Frontal cortex (tissue), 4 donors: ENCODE measurements around the gene HIGD2A. TPM values are rescaled to one million over a fixed set of nuclear protein-coding genes. Genes with fewer than 3 reads are reported as not detected.
"Not testable (repeated sequence)": the region's sequence is repeated elsewhere in the genome, so short reads cannot be mapped to it uniquely, and the experiment has no call there.

Source experiments
- DNase-seq, 2 donors: peaks; one replicate each; pipeline ENCODE4 v3.0.0; 2012; ENCODE audit warnings: low spot score in 2 of 2
- FAIRE-seq: peaks from 2 replicates; lab custom pipeline; 2012; peaks lifted over from hg19 to GRCh38; lab: Jason Lieb, UNC
- total RNA-seq: library from RNA; depleted of rRNA; stranded (reverse); fragments of >200 nt; gene quantifications from one replicate; pipeline ENCODE4 v1.2.3, GENCODE V29; 2014
- donor health status: control.
- donor health status: control.
- donor health status: control.

The HIGD2A gene
- total RNA-seq, 1 donor from 2014 or later, result 27.7 TPM

DNA sequence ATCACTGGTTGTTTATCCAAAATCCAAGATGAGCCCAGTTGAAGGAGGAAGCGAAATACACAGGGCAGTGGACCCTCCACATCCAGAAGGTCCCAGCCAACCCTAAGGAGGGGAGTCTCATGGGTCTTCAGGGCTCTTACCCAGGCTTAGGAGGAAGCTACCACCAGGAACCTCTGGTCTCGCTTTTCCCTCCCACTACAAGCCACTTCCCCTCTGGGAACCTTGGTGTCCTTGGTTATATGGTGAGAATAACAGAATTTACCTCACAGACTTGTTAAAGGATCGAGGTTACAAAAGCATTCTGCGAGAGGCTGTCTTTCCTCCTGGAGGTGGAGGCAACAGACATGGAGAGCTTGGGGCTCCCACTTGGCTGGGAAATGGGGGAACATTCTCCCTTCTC lies 3.4 kb downstream of the HIGD2A start:
- DNase-seq (no peak), FAIRE-seq (no peak)

DNA sequence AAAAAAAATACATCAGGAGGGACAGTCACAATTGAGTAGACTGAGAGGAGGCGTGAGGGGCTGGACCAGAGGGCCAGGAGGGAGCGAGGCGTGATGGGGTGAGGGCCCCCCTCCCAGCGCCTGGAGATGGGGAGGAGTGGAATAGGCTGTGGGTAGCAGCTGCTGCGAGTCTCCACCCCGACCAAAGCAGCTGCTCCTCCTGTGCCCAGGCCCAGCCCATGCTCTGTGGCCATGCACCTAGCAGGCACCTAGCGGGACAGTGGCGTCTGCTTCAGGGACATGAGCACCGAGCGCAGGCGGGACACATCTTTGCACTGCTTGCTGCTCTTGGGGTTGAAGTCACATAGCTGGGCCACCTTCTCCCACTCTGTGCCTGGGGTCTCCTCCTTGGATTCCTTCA lies 4.0 kb downstream of the HIGD2A start:
- FAIRE-seq (no peak), DNase-seq (no peak)

DNA sequence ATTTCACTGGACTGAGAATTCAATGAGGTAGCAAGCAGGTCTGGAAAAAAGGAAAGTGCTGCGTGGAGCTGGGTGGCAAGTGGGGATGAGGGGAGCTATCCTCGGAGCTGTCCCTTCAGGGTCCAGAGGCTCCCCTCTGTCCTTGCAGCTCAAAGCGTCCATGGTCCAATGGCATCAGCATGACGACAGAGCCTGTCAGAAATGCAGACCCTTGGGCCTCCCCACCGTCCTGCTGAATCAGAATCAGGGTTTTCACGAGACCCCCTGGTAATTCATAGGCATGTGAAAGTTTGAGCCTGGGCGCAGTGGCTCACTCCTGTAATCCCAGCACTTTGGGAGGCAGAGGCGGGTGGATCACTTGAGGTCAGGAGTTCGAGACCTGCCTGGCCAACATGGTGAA lies 5.5 kb downstream of the HIGD2A start:
- FAIRE-seq (no peak), DNase-seq (no peak)

DNA sequence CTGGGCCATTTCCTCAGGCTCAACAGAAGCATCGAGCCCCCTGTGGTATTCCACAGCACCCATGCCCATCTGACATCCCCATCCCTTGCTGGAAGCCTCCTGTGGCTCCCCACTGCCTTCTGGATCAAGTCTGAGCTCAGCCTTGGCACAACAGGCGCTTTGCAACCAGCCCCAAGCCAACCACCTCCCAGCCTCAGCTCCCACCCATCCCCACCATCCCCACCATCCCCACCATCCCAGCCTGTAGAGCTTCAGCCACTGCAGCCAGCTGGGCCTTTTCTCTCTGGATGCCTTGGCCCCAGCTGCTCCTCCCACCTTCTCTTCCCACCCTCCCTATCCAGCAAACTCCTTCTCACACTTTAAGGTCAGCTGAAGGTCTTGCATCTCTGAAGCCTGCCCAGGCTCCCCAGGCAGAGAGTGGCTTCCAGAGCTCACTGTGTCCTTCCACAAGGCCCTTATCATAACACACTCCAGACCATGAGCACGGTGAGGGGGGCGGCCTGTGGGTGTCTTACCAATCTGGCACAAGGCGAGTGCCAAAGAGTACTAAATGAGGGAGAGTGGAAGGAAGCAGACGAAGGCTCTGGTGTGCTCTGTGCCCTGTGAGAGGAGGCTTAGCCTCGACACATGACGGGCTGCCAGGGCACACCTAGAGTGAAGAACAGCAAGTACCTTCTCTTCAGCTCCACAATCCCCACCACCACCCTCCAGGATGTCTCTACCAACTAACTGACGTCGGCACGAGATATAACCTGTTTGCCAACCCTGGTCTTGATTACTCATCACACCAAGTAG lies 6.5 kb downstream of the HIGD2A start:
- no peak for FAIRE-seq

DNA sequence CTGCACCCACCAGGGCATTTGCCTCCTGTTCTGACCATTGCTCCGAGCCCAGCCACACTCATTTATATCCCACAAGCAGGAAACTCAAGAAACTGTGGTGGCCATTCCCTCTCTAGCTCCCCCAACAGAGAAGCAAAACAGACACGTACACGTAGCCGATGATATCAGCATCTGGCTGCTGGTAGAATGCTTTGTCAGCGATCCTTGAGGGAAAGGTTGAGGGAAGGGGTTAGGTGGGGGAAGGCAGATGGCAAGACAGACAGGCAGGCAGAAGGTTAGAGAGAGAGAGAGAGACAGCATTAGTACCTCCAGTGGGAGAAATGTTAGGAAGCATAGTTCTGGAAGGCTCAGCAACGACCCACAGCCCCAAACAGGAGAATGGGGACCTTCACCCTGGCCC lies 7.8 kb downstream of the HIGD2A start:
- no peak for DNase-seq
- FAIRE-seq, result no peak

More for the DNA sequence above, 6.5 kb downstream of the HIGD2A start:
- DNase-seq, result no peak

DNA sequence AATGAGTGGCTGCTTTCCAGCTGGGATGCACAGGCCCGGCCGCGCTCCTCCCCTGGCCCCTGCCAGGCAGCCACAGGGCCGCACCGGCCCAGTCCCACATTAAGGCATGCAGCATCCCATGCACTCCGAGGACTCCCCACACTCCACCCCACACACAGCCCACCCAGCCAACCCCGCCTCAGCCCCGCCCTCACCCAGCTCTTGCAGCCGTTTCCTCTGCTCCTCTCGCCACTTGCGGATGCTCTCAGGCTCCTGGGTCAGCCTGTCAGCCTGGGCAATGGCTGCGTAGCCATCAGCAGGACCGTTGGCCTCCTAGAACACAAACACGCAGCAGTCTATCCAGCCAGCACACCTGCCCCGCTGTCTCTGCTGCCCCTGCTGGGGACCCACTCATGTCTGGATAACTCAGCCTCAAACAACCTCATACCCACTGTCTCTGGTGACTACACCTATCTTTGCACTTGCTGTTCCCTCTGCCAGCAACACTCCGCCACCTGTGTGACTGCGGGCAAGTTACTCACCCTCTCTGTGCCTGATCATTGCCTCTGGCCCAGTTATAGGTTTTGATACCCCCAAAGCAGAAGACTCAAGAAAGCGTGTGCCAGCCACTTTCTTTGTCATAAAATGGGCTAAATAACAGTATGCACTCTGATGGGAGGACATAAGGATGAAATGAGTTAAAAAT lies 9.3 kb downstream of the HIGD2A start:
- FAIRE-seq (no peak), DNase-seq (no peak)

DNA sequence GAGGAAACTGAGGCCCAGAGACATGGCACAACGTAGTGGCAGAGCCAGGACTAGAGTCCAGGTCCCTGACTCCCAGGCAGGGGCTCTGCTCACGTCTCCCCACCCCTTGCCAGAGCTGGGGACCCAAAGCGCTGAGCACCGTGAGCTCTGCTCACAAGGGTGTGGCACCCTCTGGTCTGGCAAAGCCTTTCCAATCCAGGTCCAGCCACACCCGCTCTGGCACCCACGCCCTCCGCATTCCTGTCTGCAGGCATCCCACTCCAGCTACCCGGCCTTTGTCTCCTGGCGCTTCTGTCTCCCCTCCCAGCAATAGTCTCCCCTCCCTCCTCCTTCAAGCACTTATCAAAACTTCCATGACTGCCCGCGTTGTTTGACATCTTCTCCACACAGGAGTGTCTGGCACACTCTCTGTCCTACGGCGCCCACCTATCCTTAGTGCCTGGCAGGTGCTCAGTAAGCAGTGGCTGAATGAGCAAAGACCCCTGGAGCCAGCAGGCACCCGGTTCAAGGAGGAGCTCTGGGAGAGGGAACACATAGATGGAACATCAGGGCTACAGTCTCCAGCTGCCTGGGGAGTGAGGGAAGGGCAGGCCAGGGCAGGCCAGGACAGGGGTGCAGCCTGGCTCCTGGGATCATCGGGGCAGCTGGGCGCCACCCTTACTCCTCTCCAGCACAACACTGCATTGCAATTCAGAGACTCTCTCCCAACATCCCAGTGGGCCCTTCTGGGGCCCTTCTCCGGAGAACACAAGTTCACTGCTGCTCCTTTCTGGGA lies 12.0 kb downstream of the HIGD2A start:
- no peak for DNase-seq
- no peak for FAIRE-seq

DNA sequence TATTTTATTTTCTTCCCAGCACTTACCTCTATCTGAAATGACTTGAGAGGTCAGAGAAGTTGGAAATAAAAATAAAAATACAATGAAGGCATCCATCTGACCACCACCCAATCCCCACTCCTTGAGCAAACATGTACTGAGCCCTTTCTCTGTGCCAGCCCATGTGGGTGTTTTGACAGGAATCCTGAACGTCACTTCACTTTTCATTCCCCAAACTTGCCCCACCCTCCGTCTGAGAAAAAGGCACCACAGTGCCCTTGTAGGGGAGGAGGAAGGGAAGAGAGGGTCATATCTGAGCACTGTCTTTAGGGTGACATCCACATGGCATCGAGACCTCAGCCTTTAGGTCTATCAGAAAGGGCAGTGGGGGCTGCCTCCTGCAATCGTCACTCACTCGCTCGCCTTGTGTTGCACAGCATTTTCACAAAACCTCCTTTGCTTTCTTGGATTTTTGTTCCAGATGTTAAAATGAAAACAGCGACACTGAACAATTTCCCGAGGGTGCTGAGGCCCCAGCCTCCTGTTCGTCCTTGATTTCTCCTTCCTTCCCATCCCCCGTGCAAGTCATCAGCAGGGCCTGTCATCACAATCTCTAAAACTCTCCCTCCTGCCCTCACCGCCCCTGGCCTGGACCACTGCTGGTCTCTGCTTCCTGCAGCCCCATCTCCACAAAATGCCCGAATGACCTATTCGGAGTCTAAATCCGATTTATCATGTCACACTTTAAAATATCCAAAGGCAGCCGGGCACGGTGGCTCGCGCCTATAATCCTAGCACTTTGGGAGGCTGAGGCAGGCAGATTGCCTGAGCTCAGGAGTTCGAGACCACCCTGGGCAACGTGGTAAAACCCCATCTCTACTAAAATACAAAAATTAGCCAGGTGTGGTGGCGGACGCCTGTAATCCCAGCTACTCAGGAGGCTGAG lies 13.0 kb downstream of the HIGD2A start:
- FAIRE-seq (no peak), DNase-seq (no peak)

DNA sequence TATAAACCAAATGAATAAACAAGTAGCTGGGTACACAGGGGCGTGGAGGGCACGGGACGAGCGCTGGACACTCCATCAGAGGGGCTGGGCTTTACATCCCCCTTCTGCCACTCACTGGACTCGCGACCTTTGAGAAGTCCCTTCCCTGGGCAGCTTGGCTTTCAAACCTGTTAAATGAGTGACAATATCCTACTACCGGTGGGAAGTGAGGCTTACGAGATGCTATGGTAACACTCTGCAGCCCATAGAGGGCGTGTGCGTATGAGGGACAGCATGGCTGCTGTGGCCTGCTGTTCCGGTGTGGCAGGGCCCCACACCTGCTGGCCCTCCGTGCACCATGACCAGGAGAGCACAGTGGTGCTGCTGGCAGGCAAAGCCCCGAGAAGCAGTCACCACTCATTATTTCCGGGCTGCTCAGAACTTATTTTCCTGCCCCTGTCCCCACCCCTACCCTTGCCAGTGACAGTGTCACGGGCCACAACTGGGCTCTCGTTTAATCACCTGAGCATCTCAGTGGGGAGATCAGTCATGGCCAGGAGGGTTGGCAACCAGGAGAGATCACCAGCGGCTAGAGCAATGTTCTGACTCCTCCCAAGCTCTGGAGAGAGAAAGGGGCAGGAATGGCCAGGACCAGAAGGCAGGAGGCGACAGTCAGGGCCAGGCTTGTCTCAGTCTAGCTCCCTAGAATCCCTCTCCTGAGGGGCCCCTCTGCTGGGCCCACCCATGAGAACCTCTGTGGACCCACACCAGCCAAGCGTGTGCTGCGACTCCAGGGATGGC lies 17.3 kb downstream of the HIGD2A start:
- DNase-seq (no peak), FAIRE-seq (no peak)

DNA sequence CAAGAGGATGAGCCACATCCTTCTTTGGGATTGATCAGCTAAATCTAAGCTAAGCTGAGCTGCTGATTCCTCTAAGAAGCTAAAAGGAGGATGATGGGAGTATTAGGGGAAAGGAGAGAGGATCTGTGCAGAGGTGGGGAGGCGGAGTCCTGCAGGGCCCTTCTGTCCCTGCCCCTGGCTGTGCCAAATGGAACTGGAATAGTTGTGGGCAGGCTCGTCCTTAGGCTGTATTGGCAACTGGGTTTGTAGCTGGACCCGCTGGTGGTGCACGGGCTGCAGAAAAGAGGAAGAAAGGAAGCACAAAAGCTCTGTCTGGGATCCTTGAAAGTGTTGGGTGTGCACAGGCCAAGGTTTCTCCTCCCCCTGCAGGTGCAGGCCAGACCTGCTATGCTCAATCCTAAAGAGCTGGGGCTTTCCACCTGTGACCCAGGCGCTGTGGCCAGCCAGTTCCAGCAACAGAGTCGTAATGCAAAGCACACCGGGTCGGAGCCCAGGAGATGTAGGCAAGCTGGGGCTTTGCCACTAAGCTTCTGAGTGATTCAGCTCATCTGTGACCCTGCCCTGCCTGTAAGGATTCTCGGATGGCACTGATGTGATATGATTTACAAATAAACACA lies 18.0 kb downstream of the HIGD2A start:
- DNase-seq (no peak), FAIRE-seq (no peak)

DNA sequence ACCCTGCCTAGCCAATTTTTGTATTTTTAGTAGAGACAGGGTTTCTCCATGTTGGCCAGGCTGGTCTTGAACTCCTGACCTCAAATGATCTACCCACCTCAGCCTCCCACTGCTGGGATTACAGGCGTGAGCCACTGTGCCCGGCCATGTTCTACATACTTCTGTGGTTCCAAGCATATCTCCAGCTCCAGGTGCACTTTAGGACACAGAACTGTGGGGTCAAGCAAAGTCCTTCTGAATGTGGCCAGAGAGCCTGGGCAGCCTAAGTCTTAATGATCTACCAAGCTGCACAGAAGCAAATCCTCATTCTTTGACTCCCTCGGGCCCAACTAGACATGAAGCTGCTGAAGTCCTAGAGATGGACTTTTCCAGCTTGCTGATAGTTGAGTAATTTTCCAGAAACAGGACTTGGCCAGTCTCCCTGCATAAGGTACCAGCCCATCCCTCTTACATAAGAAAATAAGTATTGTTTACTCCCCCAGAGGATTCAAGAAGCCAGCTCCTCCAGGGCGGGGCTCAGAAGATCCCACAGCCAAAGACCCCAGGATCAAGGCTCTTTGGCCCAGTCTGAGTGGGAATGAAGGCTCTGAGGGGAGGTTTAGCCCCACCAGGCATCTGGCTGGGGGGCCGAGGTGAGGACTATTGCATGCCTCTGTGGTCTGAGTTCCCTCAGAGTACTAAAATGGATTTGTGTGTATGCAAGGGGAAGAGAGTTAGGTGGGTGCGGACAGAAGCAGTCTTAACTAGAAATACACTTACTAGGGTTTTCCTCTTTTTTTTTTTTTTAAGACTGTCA lies 19.1 kb downstream of the HIGD2A start:
- no peak for DNase-seq
- FAIRE-seq, result no peak

DNA sequence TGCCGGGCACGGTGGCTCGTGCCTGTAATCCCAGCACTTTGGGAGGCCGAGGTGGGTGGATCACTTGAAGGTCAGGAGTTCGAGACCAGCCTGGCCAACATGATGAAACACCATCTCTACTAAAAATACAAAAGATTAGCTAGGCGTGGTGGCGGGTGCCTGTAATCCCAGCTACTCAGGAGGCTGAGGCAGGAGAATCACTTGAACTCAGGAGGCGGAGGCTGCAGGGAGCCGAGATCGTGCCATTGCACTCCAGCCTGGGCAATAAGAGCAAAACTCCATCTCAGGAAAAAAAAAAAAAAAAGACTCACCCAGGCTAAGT lies 19.7 kb downstream of the HIGD2A start:
- DNase-seq, FAIRE-seq: not testable (repeated sequence)

DNA sequence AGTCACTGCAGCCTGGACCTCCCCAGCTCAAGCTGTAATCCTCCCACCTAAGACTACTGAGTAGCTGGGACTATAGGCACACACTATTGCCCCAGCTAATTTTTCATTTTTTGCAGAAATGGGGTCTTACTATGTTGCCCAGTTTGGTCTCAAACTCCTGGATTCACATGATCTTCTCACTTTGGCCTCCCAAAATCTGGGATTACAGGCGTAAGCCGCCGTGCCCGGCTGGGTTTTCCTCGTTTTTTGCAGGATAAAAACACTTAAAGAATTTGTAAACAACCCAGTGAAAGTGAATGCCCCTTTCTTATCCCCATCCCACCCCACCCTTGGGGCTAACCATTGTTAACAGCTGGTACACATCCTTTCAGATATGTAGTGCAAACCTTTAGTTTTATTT lies 20.0 kb downstream of the HIGD2A start:
- DNase-seq (no peak), FAIRE-seq (no peak)

DNA sequence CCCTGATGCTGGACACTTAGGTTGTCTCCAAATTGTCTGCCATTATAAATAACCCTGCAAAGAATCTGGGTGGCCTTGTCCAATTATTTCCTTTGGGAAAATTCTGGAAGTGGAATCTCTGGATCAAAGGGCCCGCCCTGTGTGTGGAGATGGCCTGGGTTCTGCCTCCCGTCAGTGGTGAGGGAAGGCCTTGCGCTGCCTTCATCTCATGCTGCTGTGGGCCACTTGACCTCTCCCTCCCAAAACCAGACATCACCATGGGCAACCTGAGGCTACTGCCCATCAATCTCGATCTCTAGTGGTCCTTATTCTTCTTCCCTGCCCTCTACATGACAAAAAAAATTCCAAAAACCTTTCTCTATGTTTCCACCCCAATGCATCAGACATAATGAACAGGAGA lies 21.2 kb downstream of the HIGD2A start:
- FAIRE-seq (no peak), DNase-seq (no peak)

DNA sequence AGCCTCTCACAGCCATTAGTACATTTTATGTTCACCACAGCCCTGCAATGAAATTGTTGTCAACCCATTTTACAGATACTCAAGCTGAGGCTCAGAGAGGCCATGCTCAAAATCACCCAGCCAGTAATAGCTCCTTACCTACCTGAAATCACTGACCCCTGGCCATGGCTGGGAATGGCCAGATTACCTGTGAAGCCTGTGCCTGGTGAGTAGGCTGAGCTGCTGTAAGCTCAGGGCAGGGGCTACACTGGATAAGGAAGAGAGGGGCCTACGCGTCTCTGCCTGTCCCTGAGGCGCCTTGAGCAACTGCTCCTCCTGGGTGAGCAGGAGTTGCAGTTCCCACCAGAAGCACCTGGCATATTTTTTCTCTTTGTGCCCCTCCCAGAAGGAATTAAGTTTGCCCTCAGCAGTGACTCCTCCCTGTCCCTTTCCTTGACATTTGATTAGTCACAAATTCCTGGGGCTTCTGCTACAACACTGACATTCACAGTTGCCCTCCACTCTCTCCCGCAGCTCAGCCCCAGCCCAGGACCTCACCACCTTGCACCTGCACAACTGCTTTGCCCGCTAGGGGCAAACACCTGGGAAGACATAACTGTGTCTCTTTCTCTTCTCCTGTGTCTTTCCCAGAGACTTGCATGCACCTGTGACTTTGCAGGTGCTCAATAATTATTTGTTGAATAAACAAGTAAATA lies 22.1 kb downstream of the HIGD2A start:
- DNase-seq (no peak), FAIRE-seq (no peak)

DNA sequence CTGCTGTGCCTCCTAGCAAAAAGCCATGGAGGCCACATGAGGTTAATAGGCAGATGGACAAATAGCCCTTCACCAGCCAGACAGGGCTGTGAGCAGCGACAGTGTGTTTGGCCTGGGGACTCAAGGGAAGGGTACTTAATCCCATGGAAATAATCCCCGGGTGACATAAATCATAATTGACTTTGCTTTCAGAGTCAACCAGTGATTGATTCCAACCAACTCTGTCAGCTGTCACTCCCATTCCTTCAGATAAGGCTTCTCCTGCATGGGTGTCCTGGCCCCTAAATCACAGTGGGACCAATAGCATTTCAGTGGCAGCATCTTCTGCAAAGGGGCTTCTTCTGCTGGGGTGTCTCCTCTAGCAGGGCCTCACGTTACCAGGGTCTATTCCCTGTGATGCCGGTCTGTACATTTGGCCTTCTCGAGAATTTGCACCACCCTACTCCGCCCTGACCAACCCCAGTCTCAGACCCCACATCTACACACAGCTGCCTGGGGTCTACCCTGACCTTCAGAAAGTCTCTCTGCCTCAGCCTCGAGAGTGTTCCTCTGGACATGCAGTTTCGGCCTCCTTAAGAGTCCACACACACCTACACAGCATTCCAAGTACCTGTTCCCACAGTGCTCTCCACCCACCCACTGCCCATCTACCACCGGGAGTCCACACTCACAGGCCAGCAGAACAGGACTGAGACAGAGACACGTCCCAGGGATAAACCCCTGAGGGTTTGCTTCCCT lies 24.1 kb downstream of the HIGD2A start:
- DNase-seq (no peak), FAIRE-seq (no peak)

DNA sequence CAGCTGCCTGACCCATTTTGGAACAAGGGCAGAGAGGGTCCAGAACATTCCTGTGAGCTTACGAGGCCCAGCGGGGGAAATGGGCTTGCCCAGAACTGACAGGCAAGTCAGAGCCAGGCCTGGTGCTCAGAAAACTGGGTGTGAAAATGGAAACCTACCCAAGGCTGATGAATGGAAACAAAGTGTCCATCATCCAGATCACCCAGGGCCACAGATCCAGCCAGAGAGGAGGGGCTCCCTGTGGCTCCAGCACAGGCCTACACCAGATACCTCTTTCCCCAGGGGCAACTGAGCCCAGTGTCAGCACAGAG lies 24.7 kb downstream of the HIGD2A start:
- DNase-seq (no peak), FAIRE-seq (no peak)
